GM19035 (cell line): ENCODE data around the gene PANK1.
"Not testable (repeated sequence)": the region's sequence is repeated elsewhere in the genome, so short reads cannot be mapped to it uniquely, and the experiment has no call there.

ENCODE experiments used
- ATAC-seq: cut with Tn5 transposase; IDR thresholded peaks from one replicate; pipeline ENCODE4 v1.9.1; 2021; ENCODE audit not compliant: unreplicated experiment

The PANK1 gene

DNA sequence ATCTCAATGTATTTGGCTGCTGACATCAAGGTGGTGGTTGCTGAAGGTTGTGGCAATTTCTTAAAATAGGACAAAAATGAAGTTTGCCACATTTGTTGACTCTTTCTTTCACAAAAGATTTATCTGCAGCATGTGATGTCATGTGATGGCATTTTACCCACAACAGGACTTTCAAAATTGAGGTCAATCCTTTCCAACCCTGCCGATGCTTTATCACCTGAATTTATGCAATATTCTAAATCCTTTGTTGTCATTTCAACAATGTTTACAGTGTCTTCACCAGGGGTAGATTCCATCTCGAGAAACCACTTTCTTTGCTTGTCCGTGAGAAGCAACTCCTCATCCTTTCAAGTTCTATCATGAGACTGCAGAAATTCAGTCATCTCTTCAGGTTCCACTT, 69.0 kb downstream of the PANK1 start:
- ATAC-seq = no peak

DNA sequence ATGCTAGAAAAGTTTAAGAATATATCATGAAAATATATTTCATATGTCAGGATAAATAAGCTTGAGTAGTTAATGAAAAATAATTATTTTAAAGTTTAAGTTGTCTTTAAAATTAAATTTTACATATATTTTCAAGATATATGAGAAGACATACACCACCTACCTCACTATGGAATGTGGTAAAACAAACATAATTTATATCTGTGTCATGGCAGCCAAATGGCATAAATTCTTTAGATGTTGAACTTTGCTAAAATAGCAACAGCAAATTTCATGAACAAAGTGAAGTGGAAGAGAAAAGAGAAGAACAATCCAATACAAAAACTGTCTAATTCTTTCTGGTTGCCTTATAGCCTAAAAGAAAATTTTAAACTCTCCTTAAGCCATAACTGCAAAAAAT, 70.0 kb downstream of the PANK1 start:
- no peak for ATAC-seq

DNA sequence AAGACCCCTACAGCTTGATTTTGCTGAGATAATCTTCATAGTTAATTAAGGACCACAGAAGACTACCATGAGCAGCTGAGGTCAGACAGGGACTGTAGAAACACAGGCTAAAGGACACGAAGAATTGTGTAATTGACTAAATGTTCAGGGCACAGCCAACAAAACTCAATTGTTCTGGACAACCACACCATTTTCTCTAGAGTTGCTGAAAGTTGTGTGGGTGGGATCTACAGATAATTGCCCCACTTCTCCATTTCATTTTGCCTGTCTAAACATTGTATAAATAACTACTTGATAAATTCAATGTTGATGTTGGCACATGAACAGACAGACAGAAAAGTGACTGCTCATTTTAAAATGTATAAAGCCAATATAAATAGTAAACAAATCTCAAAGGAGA, 70.7 kb downstream of the PANK1 start:
- no peak for ATAC-seq

DNA sequence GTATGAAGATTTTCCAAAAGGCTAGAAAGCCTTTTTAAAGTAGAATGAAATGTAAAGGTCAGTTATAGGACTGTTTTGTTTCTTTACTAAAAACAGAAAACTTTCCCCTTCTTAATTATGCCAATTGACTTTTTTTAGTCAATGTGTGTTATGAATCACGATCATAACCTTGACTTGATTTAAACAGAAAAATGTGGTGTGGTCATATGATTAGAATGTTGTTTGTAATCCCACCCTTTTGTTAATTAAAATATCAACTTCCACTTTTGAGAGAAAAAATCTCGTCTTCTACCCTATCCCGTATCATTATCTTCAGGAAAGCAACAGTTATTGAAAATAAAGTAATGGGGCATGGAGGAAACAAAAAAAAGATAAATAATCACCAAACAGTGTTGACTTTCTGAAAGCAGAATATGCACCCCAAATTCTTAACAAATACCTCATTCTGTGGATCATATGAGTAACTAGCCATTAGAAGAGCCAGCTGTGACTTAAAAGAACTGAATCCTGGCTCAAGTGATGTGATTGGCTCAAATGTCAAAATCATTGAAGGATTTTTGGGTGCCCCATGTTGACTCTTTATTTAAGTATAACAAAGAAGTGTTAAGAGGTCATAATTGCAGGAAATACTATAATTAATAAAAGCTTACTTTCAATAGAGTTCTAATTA, 77.3 kb downstream of the PANK1 start:
- no peak for ATAC-seq

DNA sequence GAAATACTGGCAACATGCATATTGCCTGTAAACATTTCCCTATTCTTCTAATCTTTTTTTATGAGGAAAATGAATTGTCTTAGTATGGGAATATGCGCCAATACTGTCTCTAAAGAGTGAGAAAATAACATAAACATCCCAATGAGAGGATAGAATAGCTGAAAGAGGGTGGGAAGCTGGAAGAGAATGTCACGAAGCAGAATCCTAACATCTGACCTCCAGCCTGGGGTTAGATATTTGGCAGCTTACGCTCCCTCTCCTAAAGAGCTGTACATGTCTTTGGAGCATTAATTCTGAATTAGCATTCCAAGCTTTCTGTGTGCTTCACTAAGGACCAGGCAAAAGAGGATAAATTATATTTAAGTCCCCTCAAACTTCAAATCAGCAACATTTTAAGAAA, 78.0 kb downstream of the PANK1 start:
- ATAC-seq = no peak

DNA sequence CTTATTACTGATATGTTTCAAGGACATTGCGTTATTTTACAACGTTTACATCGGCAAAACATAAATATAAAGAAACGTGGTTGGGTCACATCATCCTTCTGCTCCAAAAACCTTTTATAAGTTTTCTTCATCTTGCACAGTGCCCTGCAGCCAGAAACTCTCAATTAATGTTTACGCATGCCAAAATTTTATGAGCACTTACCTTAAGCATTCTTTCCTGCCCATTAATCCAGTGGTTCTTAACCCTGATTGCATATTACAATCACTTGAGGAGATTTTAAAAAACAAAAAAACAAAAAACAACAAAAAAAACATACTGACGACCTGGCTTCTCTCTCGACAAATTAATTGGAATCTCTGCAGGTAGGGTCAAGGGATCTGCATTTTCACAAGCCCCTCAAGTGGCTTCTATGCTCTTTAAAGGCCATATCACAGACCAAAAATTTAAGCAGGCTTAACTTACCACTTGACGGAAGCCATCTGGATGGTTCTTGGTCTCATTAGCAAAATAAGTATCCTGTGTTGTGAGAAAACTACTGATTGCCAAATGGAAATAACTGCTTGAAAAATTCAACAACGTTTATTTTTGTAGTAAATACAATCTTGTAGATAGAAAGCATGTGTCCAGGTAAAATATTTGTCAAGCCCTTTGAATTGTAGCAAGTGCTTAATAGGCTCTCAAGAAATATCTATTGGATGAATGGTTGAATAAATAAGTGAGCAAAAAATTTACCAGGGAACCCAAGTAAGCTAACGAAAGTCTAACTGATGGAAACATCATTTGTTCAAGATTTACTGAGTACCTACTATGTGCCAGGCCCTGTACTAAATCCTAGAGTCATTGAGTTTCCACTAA, 78.7 kb downstream of the PANK1 start:
- ATAC-seq = no peak

- no peak for ATAC-seq
These were observed 79.9 kb downstream of the PANK1 start for GRCh38 chr10:89565180-89565579.

DNA sequence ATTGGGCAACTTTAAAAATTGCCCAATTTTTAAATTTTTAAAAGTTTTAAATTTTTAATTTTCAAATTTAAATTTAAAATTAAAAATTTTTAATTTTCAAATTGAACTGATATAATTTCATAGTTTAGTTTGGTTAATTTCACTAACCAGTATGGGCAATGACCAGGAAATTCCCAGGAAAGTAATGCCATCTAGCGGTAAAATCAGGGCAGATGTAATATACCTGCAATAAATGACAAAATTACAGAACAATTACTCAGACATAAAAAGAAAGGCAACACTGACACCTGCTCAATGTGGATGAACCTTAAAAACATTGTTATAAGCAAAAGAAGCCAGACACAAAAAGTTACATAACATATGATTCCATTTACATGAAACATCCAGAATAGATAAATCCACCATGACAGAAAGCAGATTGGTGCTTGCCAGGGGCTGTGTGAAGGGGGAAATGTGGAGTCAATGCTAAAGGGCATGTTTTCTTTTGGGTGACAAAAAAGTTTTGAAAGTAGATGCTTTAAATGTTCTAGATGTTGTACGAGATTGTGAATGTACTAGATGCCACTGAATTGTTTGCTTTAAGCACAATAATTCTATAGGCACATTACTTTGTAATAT, 81.1 kb downstream of the PANK1 start:
- no peak for ATAC-seq

DNA sequence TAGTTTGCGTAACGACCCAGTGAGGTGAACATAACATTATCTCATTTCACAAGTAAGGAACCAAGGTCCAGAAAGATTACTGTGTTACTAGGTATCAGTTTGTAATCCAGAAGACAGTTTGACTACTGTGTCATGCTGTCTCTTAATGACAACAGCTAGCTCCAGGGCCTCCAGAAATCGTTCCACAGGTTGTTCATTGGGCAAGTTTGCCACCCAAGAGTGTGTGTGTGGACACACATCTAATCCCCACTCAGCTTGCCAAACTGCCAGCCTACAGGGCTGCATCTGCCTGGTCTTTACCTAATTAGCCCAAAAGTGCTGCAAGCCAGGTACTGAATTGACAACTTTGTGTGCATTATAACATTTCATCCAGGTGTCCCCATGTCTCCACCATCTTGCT, 81.7 kb downstream of the PANK1 start:
- no peak for ATAC-seq

DNA sequence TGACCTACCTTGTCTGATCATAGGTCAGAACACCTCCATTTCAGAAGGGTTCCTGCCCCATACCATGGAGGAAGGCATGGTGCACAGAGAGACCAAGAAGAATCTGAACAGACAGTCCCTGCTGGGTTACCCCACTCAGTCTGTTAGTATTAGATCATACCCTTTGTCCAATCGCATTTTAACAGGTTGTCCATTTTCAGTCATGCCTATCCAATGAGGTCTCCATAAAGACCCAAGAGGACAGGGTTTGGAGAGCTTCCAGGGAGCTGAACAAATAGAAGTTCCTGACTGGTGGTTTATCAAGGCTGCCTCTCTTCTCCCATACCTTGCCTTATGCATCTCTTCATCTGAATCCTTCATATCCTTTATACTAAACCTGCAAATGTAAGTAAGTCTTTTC, 88.4 kb downstream of the PANK1 start:
- no peak for ATAC-seq

GRCh38 chr10:89555688-89556445, 89.2 kb downstream of the PANK1 start:
- no peak for ATAC-seq

DNA sequence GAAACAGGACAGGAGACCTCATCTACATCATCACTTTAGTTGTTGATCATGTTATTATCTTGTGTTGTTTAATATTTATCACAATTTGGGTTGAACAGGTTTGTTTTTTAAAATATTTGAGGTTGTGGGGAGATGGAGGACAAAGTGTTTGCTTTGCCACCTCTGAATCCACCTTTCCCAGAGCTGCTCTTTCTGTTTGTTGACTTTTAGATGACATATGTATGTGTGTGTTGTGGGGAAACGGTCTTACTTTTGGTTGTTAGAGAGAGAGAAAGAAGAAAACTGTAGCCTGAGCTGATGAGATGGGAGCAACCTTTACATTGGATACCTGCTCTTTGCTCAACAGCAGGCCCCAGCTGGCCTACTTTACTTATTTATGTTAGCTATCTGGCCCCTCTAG, 90.6 kb downstream of the PANK1 start:
- no peak for ATAC-seq

DNA sequence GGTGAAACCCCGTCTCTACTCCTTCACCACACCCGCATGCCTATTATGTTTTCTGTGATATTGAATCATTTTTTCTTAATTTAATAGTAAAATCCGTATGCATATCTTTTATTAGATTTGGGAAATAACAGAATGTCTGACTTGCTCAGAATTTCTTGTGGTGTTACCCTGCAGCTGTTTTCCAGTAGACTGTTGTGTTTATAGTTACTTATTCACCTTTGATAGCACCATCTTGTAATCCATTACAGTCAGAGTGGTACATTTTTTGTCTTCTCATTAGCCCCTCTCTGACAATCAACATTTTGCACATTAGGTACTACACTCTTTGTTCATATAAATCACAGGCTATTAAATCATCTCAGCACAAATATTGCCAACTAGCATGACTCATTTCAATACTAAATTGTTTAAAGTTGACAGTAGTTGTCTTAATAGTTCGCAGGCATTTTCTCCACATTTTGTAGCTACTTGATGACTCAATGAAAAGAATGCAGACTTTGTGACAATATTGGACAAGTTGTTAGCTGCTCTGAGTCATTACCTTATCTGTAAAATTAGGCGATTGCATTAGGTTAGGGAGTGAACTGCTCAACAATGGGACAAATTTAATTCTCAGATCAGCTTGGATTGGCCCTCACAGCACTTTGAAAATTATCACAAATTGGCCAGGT, 91.8 kb downstream of the PANK1 start:
- ATAC-seq = no peak

DNA sequence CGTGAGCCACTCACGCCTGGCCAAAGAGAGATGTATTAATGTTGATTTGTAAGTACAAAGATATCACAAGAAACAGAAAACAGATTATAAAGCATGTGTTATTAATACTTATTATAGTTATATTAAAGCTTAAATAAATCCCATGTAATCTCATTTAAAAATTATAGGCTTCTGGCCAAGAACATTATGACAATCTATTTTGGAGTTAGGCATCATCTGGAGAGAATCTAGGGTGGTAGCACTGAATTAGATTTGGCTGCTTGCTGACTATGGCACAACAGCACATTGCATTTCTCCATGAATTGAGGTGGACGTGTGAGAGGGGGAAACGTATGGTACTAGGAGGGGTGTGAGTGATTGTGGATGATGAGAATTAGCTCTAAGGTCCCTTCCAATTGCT, 92.8 kb downstream of the PANK1 start:
- no peak for ATAC-seq

GRCh38 chr10:89550509-89550908, 94.5 kb downstream of the PANK1 start:
- no peak for ATAC-seq

- ATAC-seq = no peak
These were observed 95.5 kb downstream of the PANK1 start for GRCh38 chr10:89549510-89549909.

GRCh38 chr10:89548673-89549072, 96.4 kb downstream of the PANK1 start:
- no peak for ATAC-seq

DNA sequence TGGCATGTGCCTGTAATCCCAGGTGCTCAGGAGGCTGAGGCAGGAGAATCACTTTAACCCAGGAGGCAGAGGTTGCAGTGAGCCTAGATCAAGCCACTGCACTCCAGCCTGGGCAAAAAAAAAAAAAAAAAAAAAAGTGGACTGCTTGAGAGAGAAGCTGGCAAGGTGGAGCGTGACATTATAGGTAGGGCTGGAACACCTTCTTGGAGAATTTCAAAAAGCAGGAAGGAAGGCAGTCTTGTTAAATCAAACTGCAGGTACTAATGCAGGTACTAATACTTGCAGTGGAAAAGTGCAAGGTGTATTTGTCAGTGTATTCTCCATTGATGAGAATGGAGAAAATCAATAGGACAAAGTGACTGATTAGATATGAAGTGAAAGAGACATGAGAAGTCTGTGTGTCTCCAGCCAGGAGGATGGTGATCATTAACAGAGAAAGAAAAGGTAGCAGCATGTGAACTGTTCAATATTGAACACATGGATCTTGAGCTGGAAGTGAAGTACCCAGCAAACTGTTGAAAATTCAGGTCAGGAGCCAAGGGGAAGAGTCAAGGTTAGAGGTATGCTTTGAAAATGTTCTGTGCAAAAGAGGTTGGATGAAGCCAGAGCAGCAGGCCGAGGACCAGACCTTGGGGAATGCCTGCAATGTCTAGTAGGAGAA, 97.1 kb downstream of the PANK1 start:
- ATAC-seq = no peak

GRCh38 chr10:89546651-89547050, 98.4 kb downstream of the PANK1 start:
- ATAC-seq = not testable (repeated sequence)

DNA sequence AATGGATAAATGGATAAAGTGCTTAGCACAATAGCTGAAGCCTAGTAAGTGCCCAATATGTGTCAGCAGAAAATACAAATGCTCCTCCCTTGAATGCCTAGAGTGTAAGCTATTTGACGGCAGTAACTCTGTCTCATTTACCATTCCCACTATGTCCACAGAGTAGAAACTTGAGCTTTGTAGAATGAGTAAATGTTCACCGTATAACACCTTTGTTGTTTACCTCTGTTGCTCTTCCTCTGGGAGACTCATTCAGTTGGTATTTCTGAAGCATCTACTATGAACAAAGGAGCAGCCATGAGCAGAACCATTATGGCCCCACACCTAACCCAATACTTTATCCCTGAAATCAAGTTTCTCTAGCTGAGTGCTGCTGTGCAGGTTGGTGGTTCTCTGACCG, 101.2 kb downstream of the PANK1 start:
- no peak for ATAC-seq
